Adrenal gland (tissue), 12 donors: ENCODE results near the gene DCAF8L2. TPM values are rescaled to one million over a fixed set of nuclear protein-coding genes. Genes with fewer than 3 reads are reported as not detected.

Experiments
- DNase-seq, 7 donors: peaks; one replicate each; pipeline ENCODE4 v3.0.0-alpha.2; 2019 to 2020
- H3K27ac ChIP-seq, 5 donors: fragments of 200-600 bp; sonication (generic) in 4 of 5; 1 replicate in 3 of 5; 2 replicates in 2 of 5; pipeline versions ENCODE4 v1.5.1 to v1.8.0; 2016 to 2020; ENCODE audit warnings: mild to moderate bottlenecking in 1 of 5
- H3K27me3 ChIP-seq: fragments of 200-600 bp; 2 replicates; pipeline ENCODE4 v1.8.0; 2021
- H3K36me3 ChIP-seq, 2 donors: fragments of 200-600 bp; replicated peaks in 1 of 2; 1 replicate in 1 of 2; 2 replicates in 1 of 2; pipeline versions ENCODE4 v1.5.1 to v1.8.0; 2018 to 2022
- H3K4me1 ChIP-seq, 2 donors: fragments of 200-600 bp; replicated peaks in 1 of 2; 1 replicate in 1 of 2; 2 replicates in 1 of 2; pipeline versions ENCODE4 v1.5.1 to v1.8.0; 2018 to 2021
- H3K4me3 ChIP-seq, 4 donors: fragments of 200-600 bp; sonication (generic) in 3 of 4; one replicate each; pipeline ENCODE4 v1.5.1; 2016 to 2018
- H3K9me3 ChIP-seq, 3 donors: fragments of 200-600 bp; sonication (generic) in 1 of 3; replicated peaks in 1 of 3; 1 replicate in 2 of 3; 2 replicates in 1 of 3; pipeline versions ENCODE4 v1.5.1 to v1.8.0; 2016 to 2021
- CTCF ChIP-seq, 6 experiments: fragments of 450-650 bp in 4 of 6; fragments of 200-600 bp in 2 of 6; sonication (generic) in 1 of 6; IDR thresholded peaks; 1 replicate in 5 of 6; 2 replicates in 1 of 6; pipeline versions ENCODE4 v1.5.1 to v1.8.0; 2016 to 2021; ENCODE audit warnings: antibody characterized with exemption in 6 of 6, mild to moderate bottlenecking in 2 of 6, moderate library complexity in 1 of 6
- POLR2A ChIP-seq, 2 donors: fragments of 450-650 bp; IDR thresholded peaks; one replicate each; pipeline ENCODE4 v1.6.1; 2017; ENCODE audit warnings: antibody characterized with exemption in 2 of 2, mild to moderate bottlenecking in 2 of 2, moderate library complexity in 1 of 2
- WGBS, 4 donors: extraction: QIAGEN DNeasy Blood & Tissue Kit in 2 of 4; methylation state at CpG; one replicate each; pipeline versions ENCODE4 v1.1.5 to v1.1.7; 2013 to 2017; 5-methylcytosine and 5-hydroxymethylcytosine counted together
- intact Hi-C, 2 donors: fragments of 100-400 bp; cut with DNase I; formaldehyde crosslinking; loops; one replicate each; pipeline versions ENCODE4 v1.14.1 to v1.15.0; 2022 to 2023
- polyA plus RNA-seq, 3 donors: library from polyadenylated mRNA; stranded (reverse); fragments of 200-250 nt in 2 of 3; fragments of 350-450 nt in 1 of 3; fragmentation: Illumina TruSeq in 1 of 3; extraction: RNeasy Lipid Tissue Mini Kit (QIAGEN cat#74804) in 1 of 3; gene quantifications; one replicate each; pipeline ENCODE4 v1.2.3, GENCODE V29; 2013 to 2014
- total RNA-seq, 9 donors: library from RNA; depleted of rRNA in 4 of 9; stranded (reverse); fragments of >200 nt in 4 of 9; fragments of 120-200 nt in 1 of 9; fragmentation: NEBNext Ultra II Directional in 1 of 9; extraction: Animal tissue kit (Norgen Biotek cat#: 25700) in 1 of 9; gene quantifications; one replicate each; pipeline versions ENCODE4 v1.1.0 to v1.2.4, GENCODE V29; 2013 to 2023
- donor health status: healthy with polysubstance abuse.
- donor health status: Bipolar disorder and iron deficiency.
- donor health status: DM: yes; HTN: yes; CAD: no.
- donor health status: DM: no; HTN: no; CAD: no.
- donor health status: DM: no; HTN: no; CAD: no.
- donor health status: DM: yes; HTN: yes; CAD: no.

DCAF8L2 gene
- total and polyA plus RNA-seq, 12 donors: not detected

DNA sequence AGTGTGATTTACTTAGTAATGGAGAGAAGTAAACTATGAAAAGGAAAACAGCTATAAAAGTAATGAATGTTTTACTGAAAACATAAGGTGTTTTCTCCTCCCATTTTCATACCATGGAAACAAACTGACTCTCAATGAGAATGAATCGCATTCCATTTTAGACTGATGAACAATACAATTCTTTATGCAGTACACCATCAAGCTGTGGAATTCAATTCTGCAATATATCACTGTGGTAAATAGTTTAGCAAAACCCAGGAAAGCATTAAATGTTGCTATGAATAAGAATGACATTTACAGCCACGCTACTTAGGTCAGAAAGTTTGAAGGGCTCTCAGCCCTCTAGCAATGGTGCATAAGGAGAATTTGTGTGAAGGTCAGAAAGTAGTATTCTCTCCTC lies 7.4 kb downstream of the DCAF8L2 start:
- Histone ChIP-seq H3K4me3 (no peak overlapping the region), H3K4me1 (no peaks in the 10 kb centered on the region), H3K27ac (no peak overlapping the region), H3K9me3 (no peaks in the 10 kb centered on the region), H3K36me3 (no peaks in the 10 kb centered on the region), H3K27me3 (no peaks in the 10 kb centered on the region)
- no peak for DNase-seq
- no peak for TF ChIP-seq POLR2A (IDR thresholded peaks at IDR 0.05)
- no peak for TF ChIP-seq CTCF (IDR thresholded peaks at IDR 0.05)
- WGBS, 4 donors: 67 to 81% (median 77%) methylated on average over 2 of the region's 2 CpGs
- intact Hi-C loops: no loop called here

DNA sequence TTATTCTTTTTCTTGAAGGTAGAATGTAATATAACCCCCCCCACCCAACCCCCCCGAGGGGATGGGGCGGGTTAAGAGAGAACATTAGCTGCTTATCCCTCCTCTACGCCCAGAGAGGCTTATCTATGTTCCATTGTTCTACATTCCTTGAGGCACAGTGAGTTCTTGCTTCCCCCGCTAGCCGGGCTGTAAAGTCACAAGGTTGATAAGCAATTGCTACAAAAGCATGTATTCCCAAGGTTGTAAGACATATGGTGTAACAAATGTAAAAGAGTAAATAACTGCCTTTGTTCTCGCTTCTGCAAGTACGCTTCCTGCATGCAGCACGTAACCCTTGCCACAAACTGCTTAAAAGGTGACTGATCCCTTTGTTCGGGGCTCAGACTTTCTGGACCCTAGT lies 8.2 kb downstream of the DCAF8L2 start:
- Histone ChIP-seq H3K36me3 (no peaks in the 10 kb centered on the region), H3K4me3 (no peak overlapping the region), H3K9me3 (no peaks in the 10 kb centered on the region), H3K27ac (no peak overlapping the region), H3K27me3 (no peaks in the 10 kb centered on the region), H3K4me1 (no peaks in the 10 kb centered on the region)
- no peak for DNase-seq
- intact Hi-C loops: no loop called here
- 58 to 63% (median 59%) methylated on average over 9 of the region's 9 CpGs for WGBS, 4 donors
- TF ChIP-seq CTCF (IDR thresholded peaks at IDR 0.05) (no peak), POLR2A (IDR thresholded peaks at IDR 0.05) (no peak)

DNA sequence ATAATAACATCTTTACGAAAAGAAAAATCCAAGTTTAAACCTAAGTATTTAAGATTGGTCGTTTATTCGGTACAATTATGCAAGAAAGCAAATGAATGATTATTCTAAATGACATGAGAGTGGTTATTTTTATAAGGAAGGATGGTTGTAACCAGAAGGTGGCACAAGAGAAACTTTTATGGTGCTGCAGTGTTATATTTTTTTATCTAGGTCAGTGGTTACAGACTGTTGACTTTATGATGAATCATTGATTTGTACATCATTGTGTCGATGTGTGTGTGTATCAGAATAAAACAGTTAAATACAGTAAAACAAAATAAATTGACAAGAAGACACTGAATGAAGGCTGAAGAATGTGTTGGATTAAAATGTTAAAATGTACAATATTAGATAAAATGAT lies 9.8 kb downstream of the DCAF8L2 start:
- TF ChIP-seq CTCF (IDR thresholded peaks at IDR 0.05) (peak in 1 of 6 experiments; percentile 19), POLR2A (IDR thresholded peaks at IDR 0.05) (no peak)
- DNase-seq: no peak
- Histone ChIP-seq H3K4me1 (no peaks in the 10 kb centered on the region), H3K36me3 (no peaks in the 10 kb centered on the region), H3K4me3 (no peak overlapping the region), H3K27me3 (no peaks in the 10 kb centered on the region), H3K27ac (no peak overlapping the region), H3K9me3 (no peaks in the 10 kb centered on the region)
- 43 to 51% (median 48%) methylated on average over 4 of the region's 4 CpGs for WGBS, 4 donors
- intact Hi-C loops: no loop called here

GRCh38 chrX:27600686-27601085 lies 10.5 kb downstream of the DCAF8L2 start:
- no peak for DNase-seq
- 42 to 79% (median 50%) methylated on average over 2 of the region's 2 CpGs for WGBS, 4 donors
- TF ChIP-seq CTCF (IDR thresholded peaks at IDR 0.05): no peak
- TF ChIP-seq POLR2A (IDR thresholded peaks at IDR 0.05): no peak

More at GRCh38 chrX:27600686-27601085, 10.5 kb downstream of the DCAF8L2 start:
- no peaks in the 10 kb centered on the region for H3K36me3 ChIP-seq
- intact Hi-C loops: no loop called here
- no peaks in the 10 kb centered on the region for H3K4me1 ChIP-seq
- H3K9me3 ChIP-seq: no peaks in the 10 kb centered on the region
- no peaks in the 10 kb centered on the region for H3K27me3 ChIP-seq
- H3K27ac ChIP-seq: no peak overlapping the region
- no peak overlapping the region for H3K4me3 ChIP-seq
